HL-60 (cell line): Measurements from ENCODE around the gene MBNL1.

Source experiments
- GABPA ChIP-seq: IDR thresholded peaks from 2 replicates; pipeline ENCODE4 v1.6.1; 2012; ENCODE audit warnings: low read depth
- POLR2AphosphoS5 ChIP-seq: IDR thresholded peaks from 2 replicates; pipeline ENCODE4 v1.6.1; 2012; ENCODE audit warnings: low read depth

- TF ChIP-seq GABPA (no peak), POLR2AphosphoS5 (no peak; the same call in 1 of the 2 replicates)
Observed at GRCh38 chr3:152307829-152308474, 39.2 kb downstream of the MBNL1 start.
